ENCODE data around the gene SUGCT. TPM values are rescaled to one million over a fixed set of nuclear protein-coding genes. Genes with fewer than 3 reads are reported as not detected.
A peak's percentile ranks its signal among the peaks of the same experiment; 100 is the strongest.

SUGCT gene
- total RNA-seq, 3 donors from 2014 or later: 7.6 to 19.1 (median 10.1) TPM

DNA sequence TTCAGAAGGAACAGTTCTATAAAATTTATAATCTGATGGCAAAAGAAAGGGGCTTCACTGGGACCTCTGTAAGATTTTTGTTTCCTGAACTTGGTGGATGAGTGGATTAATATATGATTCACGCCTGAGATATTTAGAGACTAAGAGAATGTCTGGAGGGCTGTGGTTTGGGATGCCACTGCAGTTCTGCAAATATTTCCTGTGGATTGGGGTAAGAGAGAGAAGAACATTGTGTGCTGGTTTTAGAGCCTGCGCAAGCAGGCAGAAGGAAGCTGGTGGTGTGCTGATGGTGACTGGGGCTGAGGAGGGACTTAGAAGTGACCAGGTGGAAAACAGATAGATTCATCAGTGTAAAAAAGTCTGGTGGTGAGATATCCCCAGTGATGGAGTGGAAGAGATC, 87.0 kb downstream of the SUGCT start:
- DNase-seq (no peak), ATAC-seq (peak; percentile 23)
- Histone ChIP-seq H3K4me3 (no peak overlapping the region), H3K4me1 (ENCODE audit: low read depth) (peaks cover 4% of the 10 kb centered on the region), H3K9me3 (no peaks in the 10 kb centered on the region), H3K36me3 (ENCODE audit: low read depth) (no peaks in the 10 kb centered on the region)
- intact Hi-C loops (cut with DNase I, micrococcal nuclease): no loop called here
- TF ChIP-seq, protein P1, sequence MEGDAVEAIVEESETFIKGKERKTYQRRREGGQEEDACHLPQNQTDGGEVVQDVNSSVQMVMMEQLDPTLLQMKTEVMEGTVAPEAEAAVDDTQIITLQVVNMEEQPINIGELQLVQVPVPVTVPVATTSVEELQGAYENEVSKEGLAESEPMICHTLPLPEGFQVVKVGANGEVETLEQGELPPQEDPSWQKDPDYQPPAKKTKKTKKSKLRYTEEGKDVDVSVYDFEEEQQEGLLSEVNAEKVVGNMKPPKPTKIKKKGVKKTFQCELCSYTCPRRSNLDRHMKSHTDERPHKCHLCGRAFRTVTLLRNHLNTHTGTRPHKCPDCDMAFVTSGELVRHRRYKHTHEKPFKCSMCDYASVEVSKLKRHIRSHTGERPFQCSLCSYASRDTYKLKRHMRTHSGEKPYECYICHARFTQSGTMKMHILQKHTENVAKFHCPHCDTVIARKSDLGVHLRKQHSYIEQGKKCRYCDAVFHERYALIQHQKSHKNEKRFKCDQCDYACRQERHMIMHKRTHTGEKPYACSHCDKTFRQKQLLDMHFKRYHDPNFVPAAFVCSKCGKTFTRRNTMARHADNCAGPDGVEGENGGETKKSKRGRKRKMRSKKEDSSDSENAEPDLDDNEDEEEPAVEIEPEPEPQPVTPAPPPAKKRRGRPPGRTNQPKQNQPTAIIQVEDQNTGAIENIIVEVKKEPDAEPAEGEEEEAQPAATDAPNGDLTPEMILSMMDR (IDR thresholded peaks at IDR 0.05): no peak

GRCh38 chr7:40223451-40224127, 88.8 kb downstream of the SUGCT start:
- no peak overlapping the region for H3K4me3 ChIP-seq
- DNase-seq (no peak), ATAC-seq (no peak)
- H3K36me3 ChIP-seq (ENCODE audit: low read depth): no peaks in the 10 kb centered on the region
- TF ChIP-seq, protein P1 (IDR thresholded peaks at IDR 0.05): no peak
- peaks cover 4% of the 10 kb centered on the region for H3K4me1 ChIP-seq (ENCODE audit: low read depth)
- H3K9me3 ChIP-seq: no peaks in the 10 kb centered on the region
- intact Hi-C loops (cut with DNase I, micrococcal nuclease): no loop called here

GRCh38 chr7:40230101-40230500, 95.3 kb downstream of the SUGCT start:
- TF ChIP-seq, protein P1 (IDR thresholded peaks at IDR 0.05): no peak
- H3K4me1 ChIP-seq (ENCODE audit: low read depth): no peaks in the 10 kb centered on the region
- no peaks in the 10 kb centered on the region for H3K9me3 ChIP-seq
- intact Hi-C loops (cut with DNase I, micrococcal nuclease): no loop called here
- H3K4me3 ChIP-seq: no peak overlapping the region
- ATAC-seq (no peak), DNase-seq (no peak)
- no peaks in the 10 kb centered on the region for H3K36me3 ChIP-seq (ENCODE audit: low read depth)

- intact Hi-C loops (cut with DNase I, micrococcal nuclease): no loop called here
- TF ChIP-seq, protein P1 (IDR thresholded peaks at IDR 0.05): no peak
- ATAC-seq (no peak), DNase-seq (no peak)
- Histone ChIP-seq H3K4me1 (ENCODE audit: low read depth) (no peaks in the 10 kb centered on the region), H3K9me3 (no peaks in the 10 kb centered on the region), H3K4me3 (no peak overlapping the region), H3K36me3 (ENCODE audit: low read depth) (no peaks in the 10 kb centered on the region)
Measured at GRCh38 chr7:40231796-40232195, 97.0 kb downstream of the SUGCT start.

- intact Hi-C loops (cut with DNase I, micrococcal nuclease): no loop called here
- peak; percentile 71 for ATAC-seq
- H3K9me3 ChIP-seq: no peaks in the 10 kb centered on the region
- H3K4me1 ChIP-seq (ENCODE audit: low read depth): no peaks in the 10 kb centered on the region
- no peak overlapping the region for H3K4me3 ChIP-seq
- TF ChIP-seq, protein P1 (IDR thresholded peaks at IDR 0.05): no peak
- peak in 1 of 3 donors; percentile 70 for DNase-seq
- H3K36me3 ChIP-seq (ENCODE audit: low read depth): no peaks in the 10 kb centered on the region
Measured at GRCh38 chr7:40232242-40232893, 97.6 kb downstream of the SUGCT start.
